Measurements from ENCODE around the gene ST3GAL2. TPM values are rescaled to one million over a fixed set of nuclear protein-coding genes. Genes with fewer than 3 reads are reported as not detected.
"Not testable (repeated sequence)": the region's sequence is repeated elsewhere in the genome, so short reads cannot be mapped to it uniquely, and the experiment has no call there.

The ST3GAL2 gene
- total and polyA plus RNA-seq, 9 of the 15 experiments (the other 6 are each of a cell fraction or from before 2014, with no cell fraction given) = 1.5 to 108 (median 34.3) TPM

DNA sequence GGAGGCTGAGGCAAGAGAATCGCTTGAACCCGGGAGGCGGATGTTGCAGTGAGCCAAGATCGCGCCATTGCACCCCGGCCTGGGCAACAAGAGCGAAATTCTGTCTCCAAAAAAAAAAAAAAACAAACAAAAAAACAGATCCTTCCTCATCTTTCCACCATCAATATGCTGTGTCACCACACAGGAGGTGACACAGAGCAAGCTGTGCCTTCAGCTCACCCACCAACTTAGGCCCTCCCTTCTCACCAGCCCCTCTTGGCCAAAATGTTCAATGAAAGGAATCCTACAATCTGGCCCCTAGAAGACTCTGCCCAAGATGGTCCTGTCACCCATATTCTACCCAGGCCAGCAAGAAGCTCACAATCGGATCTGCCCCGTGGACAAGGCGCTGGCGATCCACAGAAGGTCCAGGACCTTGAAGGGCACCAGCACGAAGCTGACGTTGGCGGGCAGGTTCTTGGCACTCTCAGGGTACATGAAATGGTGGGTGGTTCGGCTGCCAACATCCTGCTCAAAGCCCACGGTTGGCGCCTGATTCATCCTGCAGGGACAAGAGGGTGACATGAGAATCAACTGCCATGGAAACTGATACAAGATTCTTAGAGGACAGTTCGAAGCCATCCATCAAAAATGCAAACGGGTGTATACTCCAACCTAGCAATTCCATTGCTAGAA lies 50.8 kb downstream of the ST3GAL2 start:
- FAIRE-seq = no peak
- Histone ChIP-seq H3K9ac (ENCODE audit: insufficient read depth in 1 of 2, low read depth in 2 of 2, low read length in 2 of 2) (peak overlapping the region in 1 of 2 experiments; percentile 68; a peak in 1 of 4 replicates), H3K4me3 (no peak overlapping the region), H3K27me3 (ENCODE audit: control insufficient read depth in 2 of 2, insufficient read depth in 2 of 2, low read length in 2 of 2) (no peaks in the 10 kb centered on the region), H3K4me1 (replicated peaks in 1 of 2; ENCODE audit: control insufficient read depth in 2 of 2, insufficient read depth in 2 of 2, low read length in 2 of 2) (no peaks in the 10 kb centered on the region; a peak in 1 of 5 replicates), H3K27ac (ENCODE audit: extremely low read depth, low read depth, low read length) (no peak overlapping the region), H2AFZ (ENCODE audit: low read depth, low read length) (no peak overlapping the region), H3K36me3 (ENCODE audit: control insufficient read depth, insufficient read depth, low read length) (peaks cover 85% of the 10 kb centered on the region), H3K79me2 (ENCODE audit: control insufficient read depth, insufficient read depth, low read length) (peaks cover 11% of the 10 kb centered on the region; the same call in 1 of the 3 replicates), H4K20me1 (replicated peaks; ENCODE audit: control insufficient read depth, insufficient read depth, low read length) (no peaks in the 10 kb centered on the region), H3K9me1 (ENCODE audit: control insufficient read depth, insufficient read depth, low read length) (peaks cover 2% of the 10 kb centered on the region), H3K9me3 (replicated peaks; ENCODE audit: control insufficient read depth, insufficient read depth, low read depth, low read length) (no peaks in the 10 kb centered on the region), H3K4me2 (ENCODE audit: insufficient read depth, low read length) (no peak overlapping the region)
- WGBS (ENCODE audit: insufficient coverage, low coverage, missing lambda C conversion rate) = 95% methylated on average over 16 of the region's 19 CpGs
- TF ChIP-seq SOX6 (IDR thresholded peaks at IDR 0.05) = no peak
- no peak for TF ChIP-seq CBX2 (IDR thresholded peaks at IDR 0.05; ENCODE audit: insufficient read depth, low read length, poor library complexity, severe bottlenecking)
- TF ChIP-seq ZNF316 (IDR thresholded peaks at IDR 0.05) = peak; percentile 43
- 0 out of 2 replicates have a peak, but pooled peaks have one; percentile 10 for TF ChIP-seq NFE2 (IDR thresholded peaks at IDR 0.05; ENCODE audit: low read depth)
- CTCF ChIA-PET (ENCODE audit: low intra/inter-chr PET ratio) = no interaction called here
- ATAC-seq = no peak
- in situ Hi-C loops (cut with MboI) (no loop called here), intact Hi-C loops (cut with micrococcal nuclease) (no loop called here)
- DNase-seq (ENCODE audit: extremely low read depth in 1 of 4, low spot score in 3 of 4) = no peak
- BruUV-seq (replicated peaks) = no TSS peak
- POLR2A ChIA-PET = interaction anchor here (0.6 to 1.0 kb wide), 2 partner anchors 135 to 350 kb away, joined by 4 read pairs; no protein-coding TSS in a partner anchor

- H3K4me1 ChIP-seq (replicated peaks in 1 of 2; ENCODE audit: control insufficient read depth in 2 of 2, insufficient read depth in 2 of 2, low read length in 2 of 2); H4K20me1 ChIP-seq (replicated peaks; ENCODE audit: control insufficient read depth, insufficient read depth, low read length); ATAC-seq; intact Hi-C loops (cut with micrococcal nuclease); H3K27ac ChIP-seq (ENCODE audit: extremely low read depth, low read depth, low read length); H3K9me1 ChIP-seq (ENCODE audit: control insufficient read depth, insufficient read depth, low read length); DNase-seq (ENCODE audit: extremely low read depth in 1 of 4, low spot score in 3 of 4); H3K27me3 ChIP-seq (ENCODE audit: control insufficient read depth in 2 of 2, insufficient read depth in 2 of 2, low read length in 2 of 2); FAIRE-seq; H3K4me3 ChIP-seq; H3K9ac ChIP-seq (ENCODE audit: insufficient read depth in 1 of 2, low read depth in 2 of 2, low read length in 2 of 2); CTCF ChIA-PET (ENCODE audit: low intra/inter-chr PET ratio); H3K4me2 ChIP-seq (ENCODE audit: insufficient read depth, low read length); H3K9me3 ChIP-seq (replicated peaks; ENCODE audit: control insufficient read depth, insufficient read depth, low read depth, low read length); H3K79me2 ChIP-seq (ENCODE audit: control insufficient read depth, insufficient read depth, low read length); H2AFZ ChIP-seq (ENCODE audit: low read depth, low read length); in situ Hi-C loops (cut with MboI); BruUV-seq (replicated peaks): not testable (repeated sequence)
- 89% methylated on average over 20 of the region's 20 CpGs for WGBS (ENCODE audit: insufficient coverage, low coverage, missing lambda C conversion rate)
- POLR2A ChIA-PET = interaction anchor here (0.9 to 1.2 kb wide), 3 partner anchors 9 to 46 kb away, joined by 3 read pairs; no protein-coding TSS in a partner anchor
- H3K36me3 ChIP-seq (ENCODE audit: control insufficient read depth, insufficient read depth, low read length) = peaks cover 85% of the 10 kb centered on the region
These were observed 52.5 kb downstream of the ST3GAL2 start for GRCh38 chr16:70386289-70386986.

Measured in K562 (cell line).